Neutrophil (primary cell): ENCODE measurements around the gene DEPDC1.

Experiments used
- H3K27ac ChIP-seq: fragments of 200-600 bp; sonication (generic); 2 replicates; pipeline ENCODE4 v1.5.1; 2016; ENCODE audit warnings: mild to moderate bottlenecking, moderate library complexity
- H3K27me3 ChIP-seq: fragments of 200-600 bp; sonication (generic); 2 replicates; pipeline ENCODE4 v1.6.0; 2016; ENCODE audit warnings: mild to moderate bottlenecking
- H3K36me3 ChIP-seq: fragments of 200-600 bp; sonication (generic); 2 replicates; pipeline ENCODE4 v1.5.1; 2017
- H3K4me1 ChIP-seq, 2 experiments: fragments of 200-600 bp in 1 of 2; sonication (generic) in 1 of 2; 1 replicate in 1 of 2; 2 replicates in 1 of 2; pipeline versions ENCODE4 v1.5.1 to v1.6.1; 2013 to 2016; ENCODE audit warnings: low read depth in 1 of 2, low read length in 1 of 2, mild to moderate bottlenecking in 1 of 2, moderate library complexity in 1 of 2; ENCODE audit not compliant: control insufficient read depth in 1 of 2, insufficient read depth in 1 of 2
- H3K4me3 ChIP-seq, 2 experiments: fragments of 200-600 bp in 1 of 2; sonication (generic) in 1 of 2; 1 replicate in 1 of 2; 2 replicates in 1 of 2; pipeline ENCODE4 v1.5.1; 2013 to 2016; ENCODE audit warnings: low read depth in 1 of 2, low read length in 1 of 2, mild to moderate bottlenecking in 1 of 2, moderate library complexity in 1 of 2
- H3K9me3 ChIP-seq: fragments of 200-600 bp; sonication (generic); 2 replicates; pipeline ENCODE4 v1.5.1; 2016
- CTCF ChIP-seq: fragments of 200-600 bp; sonication (generic); IDR thresholded peaks from 2 replicates; pipeline ENCODE4 v1.5.1; 2016; ENCODE audit warnings: antibody characterized with exemption

The DEPDC1 gene

GRCh38 chr1:68433395-68433794 is 63.5 kb downstream of the DEPDC1 start:
- H3K36me3 ChIP-seq, result no peaks in the 10 kb centered on the region
- no peaks in the 10 kb centered on the region for H3K9me3 ChIP-seq
- no peaks in the 10 kb centered on the region for H3K27me3 ChIP-seq
- no peak overlapping the region for H3K27ac ChIP-seq
- TF ChIP-seq CTCF, result no peak
- H3K4me3 ChIP-seq, result no peak overlapping the region
- H3K4me1 ChIP-seq, result peaks cover 10 to 14% of the 10 kb centered on the region in 2 experiments

- H3K4me3 ChIP-seq, result no peak overlapping the region
- H3K9me3 ChIP-seq, result no peaks in the 10 kb centered on the region
- no peak overlapping the region for H3K27ac ChIP-seq
- peaks cover 10 to 14% of the 10 kb centered on the region in 2 experiments for H3K4me1 ChIP-seq
- no peak for TF ChIP-seq CTCF
- H3K36me3 ChIP-seq, result no peaks in the 10 kb centered on the region
- no peaks in the 10 kb centered on the region for H3K27me3 ChIP-seq
Observed at GRCh38 chr1:68431076-68431475, 65.8 kb downstream of the DEPDC1 start.

- no peak for TF ChIP-seq CTCF
- peaks cover 10 to 14% of the 10 kb centered on the region in 2 experiments for H3K4me1 ChIP-seq
- H3K4me3 ChIP-seq, result no peak overlapping the region
- no peaks in the 10 kb centered on the region for H3K9me3 ChIP-seq
- no peaks in the 10 kb centered on the region for H3K36me3 ChIP-seq
- peak overlapping the region; percentile 43 for H3K27ac ChIP-seq
- H3K27me3 ChIP-seq, result no peaks in the 10 kb centered on the region
Observed at GRCh38 chr1:68429233-68429808, 67.6 kb downstream of the DEPDC1 start.

GRCh38 chr1:68426594-68426993 is 70.3 kb downstream of the DEPDC1 start:
- TF ChIP-seq CTCF, result no peak
- H3K27me3 ChIP-seq, result no peaks in the 10 kb centered on the region

More at GRCh38 chr1:68426594-68426993, 70.3 kb downstream of the DEPDC1 start:
- peaks cover 10 to 14% of the 10 kb centered on the region in 2 experiments for H3K4me1 ChIP-seq
- no peak overlapping the region for H3K4me3 ChIP-seq
- H3K9me3 ChIP-seq, result no peaks in the 10 kb centered on the region
- H3K36me3 ChIP-seq, result no peaks in the 10 kb centered on the region
- no peak overlapping the region for H3K27ac ChIP-seq
